NOMO-1 treated with DMSO at 0.1 percent for 48 hours (cell line): ENCODE results near the gene COPB2.

Experiments
- DNase-seq: peaks from one replicate; lab custom pipeline; 2025; ENCODE audit not compliant: unreplicated experiment; lab: John Stamatoyannopoulos, UW

Gene COPB2

GRCh38 chr3:139309880-139310279, 79.6 kb downstream of the COPB2 start:
- DNase-seq: no peak

DNA sequence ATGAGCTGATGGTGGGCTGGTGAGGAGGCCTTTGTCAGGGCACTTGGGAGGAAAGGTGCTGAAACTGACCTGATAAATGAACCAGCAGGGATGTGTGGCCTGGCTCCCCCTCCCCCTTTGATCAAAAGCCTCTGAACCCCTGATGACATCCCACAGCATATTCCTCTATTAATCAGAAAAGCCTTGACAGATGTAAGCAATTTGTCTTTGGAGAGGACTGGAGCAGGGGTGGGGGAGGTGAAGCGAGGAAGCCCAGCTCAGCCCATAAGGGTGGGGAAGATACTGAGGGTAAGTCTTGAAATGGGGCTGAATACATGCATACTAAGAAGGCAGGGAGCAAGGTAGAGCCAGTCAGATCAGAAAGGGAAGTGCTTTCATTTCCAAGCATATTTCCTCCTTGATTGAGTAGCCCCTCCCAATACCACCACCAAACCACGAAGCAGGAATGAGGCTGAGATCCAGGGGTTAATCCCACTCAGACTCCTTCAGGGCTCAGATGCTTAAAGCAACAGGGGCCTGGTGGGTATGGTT, 80.3 kb downstream of the COPB2 start:
- no peak for DNase-seq

- DNase-seq: no peak
Measured at GRCh38 chr3:139308560-139308959, 80.9 kb downstream of the COPB2 start.

DNA sequence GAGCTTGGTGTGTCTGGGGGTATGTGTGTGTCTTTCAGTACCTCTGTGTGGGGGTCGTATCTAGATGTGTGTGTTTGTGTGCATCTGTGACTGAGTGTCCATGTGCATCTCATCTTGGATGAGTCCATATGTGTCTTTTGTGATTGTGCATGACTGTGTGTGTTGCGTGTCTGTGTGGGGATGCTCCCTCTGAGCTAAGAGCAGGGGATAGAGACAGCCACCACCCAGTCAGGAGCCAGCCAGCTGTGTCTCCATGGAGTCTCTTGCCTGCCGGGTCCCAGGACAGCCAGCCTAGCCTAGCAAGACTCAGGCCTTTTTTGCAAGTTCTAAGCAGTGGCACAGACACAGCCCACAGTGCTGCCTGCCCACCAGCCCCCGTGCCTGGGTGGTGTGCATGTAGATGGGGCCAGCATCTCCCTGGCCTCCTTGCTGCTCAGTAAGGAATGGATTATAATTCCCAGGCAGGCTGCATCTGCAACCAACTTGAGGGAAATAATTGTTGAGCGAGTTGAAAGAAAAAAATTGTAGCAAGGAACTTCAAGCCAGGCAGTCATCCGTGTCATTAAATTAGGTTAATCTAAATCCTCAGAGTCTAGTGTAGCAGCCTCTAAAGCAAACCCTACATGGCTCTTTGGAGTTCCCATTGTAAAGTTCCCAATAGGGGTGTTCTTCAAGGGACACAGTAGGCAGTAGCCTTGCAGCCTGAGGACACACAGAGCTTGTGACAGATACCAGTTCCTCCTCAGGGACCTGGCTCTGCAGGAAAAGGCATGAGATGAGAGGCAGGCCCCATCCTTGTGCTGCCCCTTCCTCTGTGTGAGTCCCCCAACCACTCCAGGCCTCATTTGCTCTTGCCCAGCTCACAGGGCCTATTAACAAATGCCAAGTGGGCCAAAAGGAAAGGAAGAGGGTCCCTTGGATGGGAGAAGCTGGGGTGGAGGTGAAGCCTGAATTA, 81.6 kb downstream of the COPB2 start:
- DNase-seq: no peak
